ENCODE data around the gene KRTAP12-1.

KRTAP12-1 gene, protein sequence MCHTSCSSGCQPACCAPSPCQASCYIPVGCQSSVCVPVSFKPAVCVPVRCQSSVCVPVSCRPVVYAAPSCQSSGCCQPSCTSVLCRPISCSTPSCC

GRCh38 chr21:44681861-44682579 lies at the start of gene KRTAP12-1:
Gene KRTAP12-1, minus strand, starts transcription at chr21:44682163. Its CDS starts 40 bp downstream, at chr21:44682123.
- DNase-seq (ENCODE audit: low read depth) = no peak

- DNase-seq (ENCODE audit: low read depth) = no peak
Measured at GRCh38 chr21:44730951-44731579, 49.1 kb upstream of the KRTAP12-1 start.

GRCh38 chr21:44730028-44730395 lies 48.0 kb upstream of the KRTAP12-1 start:
- DNase-seq (ENCODE audit: low read depth) = no peak

DNA sequence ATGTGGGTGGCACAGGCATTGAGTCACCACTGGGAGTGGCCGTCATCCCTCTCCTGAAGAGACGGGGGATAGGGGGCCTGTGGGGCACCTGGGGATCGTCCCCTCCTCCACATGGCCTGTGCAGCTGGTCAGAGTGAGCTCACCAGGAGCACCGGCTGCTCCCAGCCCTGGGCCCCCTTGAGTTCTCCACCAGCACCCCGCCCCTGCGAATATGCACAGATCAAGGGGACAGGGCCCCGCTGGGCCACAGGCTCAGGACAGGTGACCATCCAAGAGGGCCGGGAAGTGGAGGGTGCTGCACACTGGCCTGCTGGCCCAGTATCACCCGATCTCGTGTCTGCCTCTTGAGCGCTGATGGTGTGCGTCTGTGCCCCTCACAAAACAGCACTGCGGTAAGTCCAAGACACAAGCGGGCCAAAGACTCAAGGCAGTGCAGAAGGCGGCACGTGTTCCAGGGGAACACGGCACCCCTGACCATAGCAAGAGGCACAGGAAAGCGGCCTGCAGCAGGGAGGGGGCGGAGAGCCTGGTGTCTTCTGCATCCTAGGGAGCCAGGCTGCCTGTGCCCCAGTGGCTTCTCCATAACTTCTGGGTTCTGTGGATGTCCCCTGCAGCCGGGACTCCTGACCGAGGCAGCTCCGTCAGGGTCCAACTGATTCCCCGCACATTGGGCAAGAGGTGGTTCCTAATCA lies 47.5 kb upstream of the KRTAP12-1 start:
- DNase-seq (ENCODE audit: low read depth) = no peak

DNA sequence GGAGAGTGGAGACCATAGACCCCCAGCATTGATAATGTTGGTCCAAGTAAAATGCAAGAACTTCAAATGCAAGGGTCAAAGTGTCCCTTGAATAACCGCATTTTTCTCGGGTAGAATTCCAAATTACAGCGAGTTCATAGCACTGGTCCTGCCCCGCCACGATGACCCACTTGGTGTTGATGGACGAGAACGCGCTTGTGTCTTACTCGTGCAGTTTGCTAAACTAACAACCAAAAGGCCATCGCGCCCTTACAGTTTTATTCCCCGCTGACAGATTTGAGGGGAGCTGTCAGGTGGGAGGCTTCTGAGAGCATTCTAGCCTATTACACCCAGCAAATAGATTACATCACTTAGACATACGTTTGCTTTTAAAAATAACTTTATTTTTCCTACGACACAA lies 46.8 kb upstream of the KRTAP12-1 start:
- DNase-seq (ENCODE audit: low read depth) = no peak

GRCh38 chr21:44727757-44728156 lies 45.8 kb upstream of the KRTAP12-1 start:
- no peak for DNase-seq (ENCODE audit: low read depth)

DNA sequence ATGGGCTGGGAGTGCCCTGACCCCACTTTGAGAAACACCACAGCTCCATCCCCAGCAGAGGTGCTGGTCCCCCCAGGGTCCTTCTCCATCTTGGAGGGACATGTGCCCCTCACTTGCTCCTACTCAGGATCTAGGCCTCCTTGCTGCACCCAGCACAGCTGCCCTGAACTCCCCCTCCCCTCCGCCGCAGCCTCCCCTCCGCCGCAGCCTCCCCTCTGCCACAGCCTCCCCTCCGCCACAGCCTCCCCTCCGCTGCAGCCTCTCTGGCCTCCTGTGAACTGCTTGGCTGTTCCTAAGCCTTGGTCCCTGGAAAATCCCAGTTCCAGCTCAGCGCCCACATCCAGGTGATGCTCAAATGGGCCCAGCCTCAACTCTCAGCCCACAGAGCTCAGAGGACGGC lies 45.4 kb upstream of the KRTAP12-1 start:
- DNase-seq (ENCODE audit: low read depth) = no peak

GRCh38 chr21:44726826-44727225 lies 44.9 kb upstream of the KRTAP12-1 start:
- no peak for DNase-seq (ENCODE audit: low read depth)

DNA sequence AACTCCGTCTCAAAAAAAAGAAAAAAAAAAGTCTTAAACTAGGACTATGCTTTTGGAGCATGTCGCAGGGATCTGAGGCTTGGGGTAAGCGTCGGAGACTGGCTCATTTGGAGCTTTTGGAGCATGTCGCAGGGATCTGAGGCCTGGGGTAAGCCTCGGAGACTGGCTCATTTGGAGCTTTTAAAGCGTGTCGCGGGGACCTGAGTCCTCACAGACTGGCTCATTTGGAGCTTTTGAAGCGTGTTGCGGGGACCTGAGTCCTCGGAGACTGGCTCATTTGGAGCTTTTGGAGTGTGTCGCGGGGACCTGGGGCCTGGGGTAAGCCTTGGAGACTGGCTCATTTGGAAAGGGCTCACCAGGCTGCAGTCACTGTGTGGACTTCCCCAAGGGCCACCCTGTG lies 43.0 kb upstream of the KRTAP12-1 start:
- DNase-seq (ENCODE audit: low read depth) = no peak

- DNase-seq (ENCODE audit: low read depth) = no peak
Measured at GRCh38 chr21:44724196-44724595, 42.2 kb upstream of the KRTAP12-1 start.

- no peak for DNase-seq (ENCODE audit: low read depth)
Measured at GRCh38 chr21:44723177-44724131, 41.5 kb upstream of the KRTAP12-1 start.

DNA sequence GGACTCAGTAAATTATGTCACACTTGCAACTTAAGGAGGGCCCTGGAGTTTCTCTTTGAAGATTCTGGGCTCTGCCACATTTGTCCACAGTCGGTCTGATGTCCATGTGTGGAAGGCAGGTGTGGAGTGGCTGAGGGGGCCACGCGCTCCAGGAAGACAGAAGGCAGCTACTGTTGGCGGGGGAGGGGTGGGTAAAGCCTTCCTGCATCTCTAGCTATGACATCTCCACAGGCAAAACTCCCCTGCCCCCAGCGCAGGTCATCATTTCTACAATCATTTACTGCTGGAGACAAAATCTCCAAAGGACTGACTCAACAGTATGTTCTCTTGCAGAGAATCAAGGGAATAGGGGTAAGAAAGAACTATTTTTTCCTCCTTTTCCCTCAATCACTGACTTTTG lies 40.8 kb upstream of the KRTAP12-1 start:
- DNase-seq (ENCODE audit: low read depth) = no peak

DNA sequence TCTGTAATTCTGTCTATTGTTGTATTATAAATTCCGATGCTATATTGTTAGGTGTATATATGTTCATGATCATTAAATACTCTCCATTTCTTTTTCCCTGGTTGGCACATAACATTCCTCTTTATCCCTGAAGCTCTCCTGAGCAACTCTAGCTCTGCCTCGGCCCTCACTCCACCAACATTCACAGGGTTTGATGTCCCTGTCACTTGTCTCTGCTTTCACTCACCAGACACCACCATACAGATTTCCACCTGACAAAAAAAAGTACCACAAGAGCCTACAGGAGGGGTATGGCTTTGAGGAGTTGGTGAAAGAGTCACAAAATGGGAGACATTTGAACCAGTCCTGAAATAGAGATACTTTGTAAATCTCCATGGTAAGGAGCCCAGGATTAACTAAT lies 38.2 kb upstream of the KRTAP12-1 start:
- DNase-seq (ENCODE audit: low read depth) = no peak

GRCh38 chr21:44718571-44718970 lies 36.6 kb upstream of the KRTAP12-1 start:
- DNase-seq (ENCODE audit: low read depth) = no peak

GRCh38 chr21:44718093-44718492 lies 36.1 kb upstream of the KRTAP12-1 start:
- DNase-seq (ENCODE audit: low read depth) = no peak

- DNase-seq (ENCODE audit: low read depth) = no peak
Measured at GRCh38 chr21:44716984-44717383, 35.0 kb upstream of the KRTAP12-1 start.

- no peak for DNase-seq (ENCODE audit: low read depth)
Measured at GRCh38 chr21:44714905-44715304, 32.9 kb upstream of the KRTAP12-1 start.

GRCh38 chr21:44713846-44714245 lies 31.9 kb upstream of the KRTAP12-1 start:
- no peak for DNase-seq (ENCODE audit: low read depth)

DNA sequence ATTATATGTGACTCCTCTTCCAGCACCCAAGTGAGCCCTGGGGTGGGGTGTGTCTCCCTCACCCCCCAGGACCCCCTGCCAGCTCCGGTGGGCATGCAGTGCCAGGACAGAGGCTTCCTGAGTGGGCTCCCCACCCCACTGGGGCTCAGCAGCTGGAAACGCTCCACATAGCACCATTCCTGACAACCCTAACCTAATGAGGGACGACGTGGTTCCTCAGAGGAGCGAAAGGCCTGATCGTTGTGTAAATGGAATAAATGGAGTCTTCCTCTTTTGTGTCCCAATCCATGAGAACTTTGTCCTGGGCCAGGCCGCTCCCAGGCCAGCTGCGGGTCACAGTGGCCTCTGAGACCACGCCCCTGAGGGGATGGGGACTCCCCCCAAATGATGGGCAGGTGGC lies 31.2 kb upstream of the KRTAP12-1 start:
- no peak for DNase-seq (ENCODE audit: low read depth)

- no peak for DNase-seq (ENCODE audit: low read depth)
Measured at GRCh38 chr21:44712203-44713028, 30.5 kb upstream of the KRTAP12-1 start.

Data from HS-27A (cell line).